HG03135 (cell line): ENCODE measurements around the gene ANKS4B.
"Not testable (repeated sequence)": the region's sequence is repeated elsewhere in the genome, so short reads cannot be mapped to it uniquely, and the experiment has no call there.

Experiments used
- ATAC-seq: cut with Tn5 transposase; IDR thresholded peaks from one replicate; pipeline ENCODE4 v1.9.1; 2021; ENCODE audit warnings: mild to moderate bottlenecking, moderate library complexity; ENCODE audit not compliant: unreplicated experiment

Gene ANKS4B

GRCh38 chr16:21260870-21261791 is 27.6 kb downstream of the ANKS4B start:
- ATAC-seq, result no peak

- no peak for ATAC-seq
These were observed 29.5 kb downstream of the ANKS4B start for GRCh38 chr16:21262779-21263639.

GRCh38 chr16:21263640-21264570 is 30.4 kb downstream of the ANKS4B start:
- ATAC-seq, result peak; percentile 83

GRCh38 chr16:21264571-21265036 is 31.1 kb downstream of the ANKS4B start:
- ATAC-seq, result no peak

GRCh38 chr16:21265104-21265837 is 31.8 kb downstream of the ANKS4B start:
- no peak for ATAC-seq

- ATAC-seq, result no peak
These were observed 33.8 kb downstream of the ANKS4B start for GRCh38 chr16:21267298-21267697.

DNA sequence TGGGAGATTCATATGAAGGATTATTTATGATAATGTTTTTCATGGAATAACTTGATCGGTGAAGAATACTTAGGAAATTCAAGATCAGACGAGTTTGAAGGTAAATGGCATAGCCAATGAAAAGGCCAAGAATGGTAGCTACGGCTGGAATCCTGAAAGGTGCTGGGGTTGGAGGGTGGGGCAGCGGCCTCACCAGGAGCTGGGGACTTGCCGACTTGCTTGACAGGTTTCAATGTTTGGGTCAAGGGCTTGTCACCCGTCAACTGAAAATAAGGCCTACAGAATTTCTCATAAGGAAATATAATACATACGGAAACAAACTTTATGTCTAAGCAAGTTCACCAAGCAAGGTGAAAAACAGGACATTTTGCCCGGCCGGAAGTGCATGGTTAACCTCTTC is 34.7 kb downstream of the ANKS4B start:
- no peak for ATAC-seq

- ATAC-seq, result no peak
These were observed 38.8 kb downstream of the ANKS4B start for GRCh38 chr16:21272253-21272652.

DNA sequence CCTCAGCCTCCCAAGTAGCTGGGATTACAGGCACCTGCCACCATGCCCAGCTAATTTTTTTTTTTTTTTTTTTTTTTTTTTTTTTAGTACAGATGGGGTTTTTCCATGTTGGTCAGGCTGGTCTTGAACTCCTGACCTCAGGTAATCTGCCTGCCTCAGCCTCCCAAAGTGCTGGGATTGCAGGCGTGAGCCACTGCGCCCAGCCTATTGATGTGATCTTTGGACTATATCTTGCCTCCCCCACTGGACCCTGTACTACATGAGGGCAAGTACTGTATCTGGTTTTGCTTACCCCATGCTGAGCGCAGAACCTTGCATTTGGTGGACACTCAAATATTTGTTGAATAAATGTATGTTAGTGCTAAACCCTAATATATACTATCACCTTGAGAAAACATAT is 39.3 kb downstream of the ANKS4B start:
- not testable (repeated sequence) for ATAC-seq

GRCh38 chr16:21274172-21274726 is 40.8 kb downstream of the ANKS4B start:
- peak; percentile 49 for ATAC-seq

GRCh38 chr16:21275529-21275928 is 42.0 kb downstream of the ANKS4B start:
- no peak for ATAC-seq

- no peak for ATAC-seq
These were observed 42.6 kb downstream of the ANKS4B start for GRCh38 chr16:21276090-21276489.

DNA sequence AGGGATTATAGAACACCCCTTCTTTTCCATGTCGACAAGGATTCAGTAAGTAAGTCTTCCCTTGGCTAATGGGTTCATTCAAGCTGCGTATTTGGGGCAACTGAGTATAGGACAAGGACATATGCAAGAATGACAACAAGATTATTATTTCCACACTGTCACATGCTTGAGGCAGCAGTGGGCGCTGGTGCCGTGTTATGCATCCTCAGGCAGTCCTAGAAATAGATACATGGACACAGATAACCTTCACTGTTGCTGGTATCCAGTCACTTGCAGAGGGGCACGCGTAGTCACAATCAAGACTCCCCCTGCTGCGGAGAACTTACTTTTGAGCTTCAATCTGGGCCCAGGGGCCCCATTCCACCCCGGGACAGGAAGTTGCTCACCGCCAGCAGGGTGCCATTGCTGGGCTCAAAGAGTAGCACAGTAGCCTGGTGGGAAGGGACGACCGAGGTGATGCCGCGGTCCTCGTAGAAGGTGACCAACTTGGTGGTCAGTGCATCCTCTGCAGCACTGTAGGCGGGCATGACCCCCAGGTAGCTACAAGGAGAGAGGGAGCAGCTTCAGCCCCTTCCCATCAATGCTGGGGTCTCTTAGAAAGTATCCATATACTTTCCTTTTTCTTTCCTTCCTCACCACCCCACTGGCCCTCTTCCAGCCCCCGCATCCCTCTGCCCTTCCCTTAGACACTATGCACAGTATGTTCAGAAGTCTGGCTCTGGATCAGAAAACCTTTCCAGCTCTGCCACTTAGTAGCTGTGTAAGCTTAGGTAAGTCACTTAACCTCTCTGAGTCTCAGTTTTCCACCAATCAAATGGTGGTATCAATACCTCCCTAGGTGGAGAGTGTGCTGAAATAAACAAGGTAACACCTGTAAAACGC is 43.8 kb downstream of the ANKS4B start:
- no peak for ATAC-seq

GRCh38 chr16:21277927-21278706 is 44.6 kb downstream of the ANKS4B start, which contains the start of gene CRYM:
CRYM (minus strand) TSS chr16:21278290; CDS start chr16:21278251, 39 bp downstream.
- no peak for ATAC-seq

- ATAC-seq, result no peak
These were observed 46.0 kb downstream of the ANKS4B start for GRCh38 chr16:21279501-21279900.

- no peak for ATAC-seq
These were observed 48.3 kb downstream of the ANKS4B start for GRCh38 chr16:21281698-21282389.
